Lung microvascular endothelial cell (primary cell): ENCODE results near the gene PGLYRP2. TPM values are rescaled to one million over a fixed set of nuclear protein-coding genes. Genes with fewer than 3 reads are reported as not detected.
A peak's percentile ranks its signal among the peaks of the same experiment; 100 is the strongest.
"Not testable (repeated sequence)": the region's sequence is repeated elsewhere in the genome, so short reads cannot be mapped to it uniquely, and the experiment has no call there.

Experiments
- DNase-seq, 2 donors: peaks; one replicate each; pipeline versions ENCODE4 v3.0.0 to v3.0.0-alpha.2; 2010; ENCODE audit warnings: low read depth in 2 of 2
- total RNA-seq: library from RNA; depleted of rRNA; stranded (reverse); fragments of >200 nt; gene quantifications from 2 replicates; pipeline ENCODE4 v1.2.1, GENCODE V29; 2014

PGLYRP2 gene
- not detected in 2 replicates for total RNA-seq

- peak in 1 of 2 donors; percentile 15 for DNase-seq
Measured at GRCh38 chr19:15479391-15480345, at the start of gene PGLYRP2. TSS of gene PGLYRP2 (minus strand) at chr19:15479501. CDS start at chr19:15479371, 130 bp downstream.

GRCh38 chr19:15527705-15528104 is 48.4 kb upstream of the PGLYRP2 start:
- DNase-seq = no peak

- no peak for DNase-seq
Measured at GRCh38 chr19:15526408-15526807, 47.1 kb upstream of the PGLYRP2 start.

- DNase-seq = no peak
Measured at GRCh38 chr19:15525291-15525690, 46.0 kb upstream of the PGLYRP2 start.

GRCh38 chr19:15524781-15525180 is 45.5 kb upstream of the PGLYRP2 start:
- DNase-seq = no peak

GRCh38 chr19:15519433-15519976 is 40.2 kb upstream of the PGLYRP2 start:
- DNase-seq = no peak

- DNase-seq = no peak
Measured at GRCh38 chr19:15517778-15518177, 38.5 kb upstream of the PGLYRP2 start.

- no peak for DNase-seq
Measured at GRCh38 chr19:15516363-15516762, 37.1 kb upstream of the PGLYRP2 start.

GRCh38 chr19:15515227-15515625 is 35.9 kb upstream of the PGLYRP2 start:
- DNase-seq = not testable (repeated sequence)

GRCh38 chr19:15511671-15512424 is 32.5 kb upstream of the PGLYRP2 start:
- DNase-seq = no peak

GRCh38 chr19:15508035-15508710 is 28.9 kb upstream of the PGLYRP2 start, which contains the start of gene CYP4F22:
TSS of gene CYP4F22 (plus strand) at chr19:15508525. CDS start at chr19:15525337, 16,812 bp downstream.
- DNase-seq = no peak

GRCh38 chr19:15507068-15508034 is 28.1 kb upstream of the PGLYRP2 start:
- DNase-seq = no peak

- no peak for DNase-seq
Measured at GRCh38 chr19:15506074-15506571, 26.8 kb upstream of the PGLYRP2 start.

- no peak for DNase-seq
Measured at GRCh38 chr19:15502264-15502663, 23.0 kb upstream of the PGLYRP2 start.

GRCh38 chr19:15501596-15501995 is 22.3 kb upstream of the PGLYRP2 start:
- no peak for DNase-seq

- no peak for DNase-seq
Measured at GRCh38 chr19:15498910-15499309, 19.6 kb upstream of the PGLYRP2 start.

- DNase-seq = no peak
Measured at GRCh38 chr19:15498156-15498858, 19.0 kb upstream of the PGLYRP2 start.

- no peak for DNase-seq
Measured at GRCh38 chr19:15495151-15495550, 15.8 kb upstream of the PGLYRP2 start.

- DNase-seq = no peak
Measured at GRCh38 chr19:15488489-15489226, 9.4 kb upstream of the PGLYRP2 start.
